HUES48 (cell line): ENCODE measurements around the gene MYH7B.
A peak's percentile ranks its signal among the peaks of the same experiment; 100 is the strongest.

ENCODE experiments used
- H3K27ac ChIP-seq: one replicate; pipeline ENCODE4 v1.7.0; 2013; ENCODE audit warnings: low read depth, low read length, inconsistent platforms
- H3K27me3 ChIP-seq: 2 replicates; pipeline ENCODE4 v1.6.1; 2013; ENCODE audit warnings: mild to moderate bottlenecking, low read length; ENCODE audit not compliant: control insufficient read depth, insufficient read depth
- H3K36me3 ChIP-seq: 2 replicates; pipeline ENCODE4 v1.6.1; 2013; ENCODE audit warnings: low read length; ENCODE audit not compliant: control insufficient read depth, insufficient read depth
- H3K4me1 ChIP-seq: 2 replicates; pipeline ENCODE4 v1.6.1; 2013; ENCODE audit warnings: mild to moderate bottlenecking, low read length; ENCODE audit not compliant: control insufficient read depth, insufficient read depth
- H3K4me3 ChIP-seq: 2 replicates; pipeline ENCODE4 v1.5.1; 2013; ENCODE audit warnings: mild to moderate bottlenecking, low read depth, low read length
- H3K9ac ChIP-seq: 2 replicates; pipeline ENCODE4 v1.6.1; 2013; ENCODE audit warnings: mild to moderate bottlenecking, low read depth, low read length, moderate library complexity
- H3K9me3 ChIP-seq: 2 replicates; pipeline ENCODE4 v1.6.1; 2013; ENCODE audit warnings: low read length; ENCODE audit not compliant: control insufficient read depth, insufficient read depth

Gene MYH7B

DNA sequence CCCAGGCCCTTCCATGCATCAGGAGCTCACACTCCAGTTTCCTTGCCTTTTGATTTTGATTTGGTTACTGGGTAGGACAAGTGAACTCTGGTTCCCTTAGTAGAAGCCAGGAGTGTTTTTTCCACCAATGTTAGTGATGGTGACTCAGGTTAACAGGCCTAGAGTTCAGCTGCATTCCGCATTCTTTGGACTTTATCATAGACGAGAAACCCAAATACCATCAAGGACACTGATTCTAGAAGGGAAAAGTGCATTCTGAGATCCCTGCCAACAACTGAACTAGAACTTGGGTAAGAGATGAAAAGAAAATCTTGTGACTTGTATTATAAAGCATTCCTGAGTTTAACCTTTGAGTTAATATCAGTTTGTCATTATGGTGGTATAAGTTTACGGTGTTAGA lies 9.0 kb upstream of the MYH7B start:
- no peak overlapping the region for H3K9ac ChIP-seq
- H3K27me3 ChIP-seq, result no peaks in the 10 kb centered on the region
- H3K36me3 ChIP-seq, result peaks cover 63% of the 10 kb centered on the region
- no peaks in the 10 kb centered on the region for H3K9me3 ChIP-seq
- H3K4me3 ChIP-seq, result no peak overlapping the region
- peaks cover 1% of the 10 kb centered on the region; the same call in 1 of the 2 replicates for H3K4me1 ChIP-seq
- H3K27ac ChIP-seq, result no peak overlapping the region

DNA sequence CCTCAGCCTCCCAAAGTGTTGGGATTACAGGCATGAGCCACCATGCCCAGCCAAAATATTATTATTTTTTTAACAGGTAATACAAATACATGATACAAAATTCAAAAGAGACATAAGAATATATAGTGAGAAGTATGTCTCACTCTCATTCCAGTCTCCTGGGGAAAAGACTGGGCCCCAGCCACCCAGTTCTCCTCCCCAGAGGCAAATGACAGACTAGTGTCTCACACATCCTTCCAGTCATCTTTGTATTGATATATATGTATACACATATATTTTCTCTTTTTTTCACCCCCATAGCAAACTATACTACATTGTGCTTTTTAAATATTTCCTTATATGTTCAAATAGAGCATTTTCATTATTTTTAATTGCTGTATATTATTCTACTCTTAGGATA lies 8.3 kb upstream of the MYH7B start:
- Histone ChIP-seq H3K4me3 (no peak overlapping the region), H3K9me3 (no peaks in the 10 kb centered on the region), H3K27me3 (no peaks in the 10 kb centered on the region), H3K36me3 (peaks cover 56% of the 10 kb centered on the region), H3K4me1 (peaks cover 8% of the 10 kb centered on the region; the same call in 1 of the 2 replicates), H3K9ac (no peak overlapping the region), H3K27ac (no peak overlapping the region)

DNA sequence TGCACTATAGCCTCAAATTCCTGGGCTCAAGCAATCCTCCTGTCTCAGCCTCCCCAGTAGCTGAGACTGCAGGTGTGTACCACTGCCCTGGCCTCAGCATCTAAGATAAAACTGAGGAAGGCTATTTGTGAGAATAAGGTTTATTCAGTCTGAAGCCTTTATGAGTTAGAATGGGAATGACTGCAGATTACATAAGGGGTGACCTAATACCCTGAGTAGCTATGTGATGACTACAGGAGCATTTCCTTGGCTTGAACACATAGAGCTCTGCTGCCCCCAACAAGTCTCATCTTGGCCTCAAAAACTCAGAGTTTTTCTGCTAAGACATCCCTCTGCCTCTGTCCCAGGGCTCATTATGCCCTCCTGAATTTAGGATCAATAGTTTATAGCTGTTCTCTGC lies 7.6 kb upstream of the MYH7B start:
- no peaks in the 10 kb centered on the region for H3K27me3 ChIP-seq
- H3K9ac ChIP-seq, result no peak overlapping the region
- peaks cover 8% of the 10 kb centered on the region for H3K4me1 ChIP-seq
- H3K36me3 ChIP-seq, result peaks cover 49% of the 10 kb centered on the region
- no peak overlapping the region for H3K27ac ChIP-seq
- no peaks in the 10 kb centered on the region for H3K9me3 ChIP-seq
- H3K4me3 ChIP-seq, result no peak overlapping the region

- Histone ChIP-seq H3K4me3 (no peak overlapping the region), H3K9me3 (no peaks in the 10 kb centered on the region), H3K36me3 (peaks cover 39% of the 10 kb centered on the region), H3K4me1 (peaks cover 8% of the 10 kb centered on the region), H3K27ac (no peak overlapping the region), H3K9ac (no peak overlapping the region), H3K27me3 (no peaks in the 10 kb centered on the region)
These were observed 6.5 kb upstream of the MYH7B start for GRCh38 chr20:34949120-34949519.

DNA sequence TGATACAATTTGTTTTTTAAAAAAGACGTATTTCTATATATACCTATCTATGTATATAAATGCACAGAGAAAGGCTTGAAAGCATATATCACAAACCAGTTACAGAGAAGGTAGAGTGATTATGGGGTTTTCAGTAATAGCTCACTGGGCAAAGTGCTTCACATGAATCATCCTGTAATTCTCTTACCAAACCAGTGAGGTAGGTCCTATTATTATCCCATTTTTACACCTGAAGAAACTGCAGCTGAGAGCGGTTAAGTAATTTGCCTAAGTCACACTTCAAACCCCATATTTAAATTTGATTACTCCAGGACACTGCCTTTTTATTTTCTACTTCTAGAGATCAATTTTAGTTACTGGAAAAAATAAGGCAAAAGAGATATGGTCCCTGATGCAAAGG lies 4.4 kb upstream of the MYH7B start:
- no peak overlapping the region for H3K4me3 ChIP-seq
- peaks cover 19% of the 10 kb centered on the region for H3K4me1 ChIP-seq
- no peak overlapping the region for H3K9ac ChIP-seq
- H3K36me3 ChIP-seq, result peaks cover 22% of the 10 kb centered on the region
- H3K9me3 ChIP-seq, result no peaks in the 10 kb centered on the region
- no peaks in the 10 kb centered on the region for H3K27me3 ChIP-seq
- no peak overlapping the region for H3K27ac ChIP-seq

GRCh38 chr20:34951652-34952051 lies 4.0 kb upstream of the MYH7B start:
- H3K9ac ChIP-seq, result no peak overlapping the region
- peaks cover 19% of the 10 kb centered on the region for H3K36me3 ChIP-seq
- H3K4me3 ChIP-seq, result no peak overlapping the region
- no peak overlapping the region for H3K27ac ChIP-seq
- H3K27me3 ChIP-seq, result no peaks in the 10 kb centered on the region
- H3K9me3 ChIP-seq, result no peaks in the 10 kb centered on the region
- H3K4me1 ChIP-seq, result peaks cover 21% of the 10 kb centered on the region

- Histone ChIP-seq H3K27ac (no peak overlapping the region), H3K9me3 (no peaks in the 10 kb centered on the region), H3K27me3 (no peaks in the 10 kb centered on the region), H3K36me3 (peaks cover 19% of the 10 kb centered on the region), H3K9ac (no peak overlapping the region), H3K4me3 (no peak overlapping the region), H3K4me1 (peaks cover 21% of the 10 kb centered on the region)
These were observed 3.0 kb upstream of the MYH7B start for GRCh38 chr20:34952671-34953070.

DNA sequence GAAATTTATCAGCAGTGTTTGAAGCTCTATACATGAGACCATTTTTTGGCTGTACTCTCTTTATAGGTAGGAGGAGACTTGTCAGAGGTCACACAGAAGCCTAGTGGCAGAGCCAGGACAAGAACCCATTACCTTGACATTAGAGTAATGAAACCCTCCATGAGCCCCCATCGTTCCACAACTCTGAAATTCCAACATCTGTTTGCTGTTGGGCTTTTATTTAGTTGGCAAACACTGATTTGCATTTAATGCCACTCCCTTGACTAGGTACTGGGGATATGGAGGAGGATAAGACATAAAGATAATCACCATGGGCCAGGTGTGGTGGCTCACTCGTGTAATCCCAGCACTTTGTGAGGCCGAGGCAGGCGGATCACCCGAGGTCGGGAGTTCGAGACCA lies 1.7 kb upstream of the MYH7B start:
- H3K9ac ChIP-seq, result no peak overlapping the region
- H3K9me3 ChIP-seq, result no peaks in the 10 kb centered on the region
- H3K36me3 ChIP-seq, result peaks cover 19% of the 10 kb centered on the region
- no peak overlapping the region for H3K27ac ChIP-seq
- H3K4me1 ChIP-seq, result peaks cover 21% of the 10 kb centered on the region
- H3K4me3 ChIP-seq, result no peak overlapping the region
- no peaks in the 10 kb centered on the region for H3K27me3 ChIP-seq

DNA sequence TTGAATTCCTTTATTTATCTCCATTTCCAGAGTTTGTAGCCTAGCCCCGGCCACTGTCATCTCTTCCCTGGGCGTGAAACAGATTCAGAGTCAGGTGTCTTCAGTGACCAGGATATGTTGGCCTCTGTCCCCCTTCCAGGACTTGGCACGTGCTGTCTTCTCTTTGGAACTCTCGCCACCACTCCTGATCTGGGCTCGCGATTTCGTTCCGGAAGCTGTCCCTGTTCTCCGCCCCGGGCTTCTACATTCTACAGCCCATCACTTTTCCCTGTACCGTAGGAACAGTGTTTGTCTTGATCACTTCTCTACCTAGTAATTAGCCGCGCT lies 801 bp upstream of the MYH7B start:
- no peaks in the 10 kb centered on the region for H3K9me3 ChIP-seq
- peak overlapping the region; percentile 92 for H3K4me3 ChIP-seq
- H3K9ac ChIP-seq, result peak overlapping the region; percentile 84
- H3K27ac ChIP-seq, result no peak overlapping the region
- H3K27me3 ChIP-seq, result no peaks in the 10 kb centered on the region
- peaks cover 11% of the 10 kb centered on the region for H3K36me3 ChIP-seq
- H3K4me1 ChIP-seq, result peaks cover 21% of the 10 kb centered on the region

DNA sequence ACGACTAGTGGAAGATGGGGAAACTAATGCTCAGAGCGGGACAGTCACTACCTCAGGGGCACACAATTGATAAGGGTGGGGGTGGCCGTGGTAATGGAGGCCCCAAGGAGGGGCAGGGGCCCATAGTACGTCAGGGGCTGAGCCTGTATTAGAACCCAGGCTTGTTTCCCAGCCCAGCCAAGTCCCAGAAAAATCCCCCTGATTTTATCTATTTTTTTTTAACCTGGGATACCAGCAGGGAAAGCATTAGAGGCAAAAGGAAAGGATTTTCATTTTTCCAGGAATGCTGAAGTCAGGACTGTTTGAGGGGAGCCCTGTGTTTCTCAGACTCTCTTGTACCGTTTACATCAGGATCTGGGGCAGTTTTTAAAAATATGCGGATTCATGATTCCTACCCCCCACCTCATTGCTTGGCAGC lies 382 bp downstream of the MYH7B start:
- Histone ChIP-seq H3K27ac (peak overlapping the region; percentile 85), H3K4me1 (peaks cover 25% of the 10 kb centered on the region)

GRCh38 chr20:34956751-34957472 lies 1.2 kb downstream of the MYH7B start:
- Histone ChIP-seq H3K27me3 (no peaks in the 10 kb centered on the region), H3K4me3 (no peak overlapping the region), H3K9me3 (no peaks in the 10 kb centered on the region), H3K36me3 (no peaks in the 10 kb centered on the region), H3K4me1 (peaks cover 22% of the 10 kb centered on the region), H3K27ac (no peak overlapping the region), H3K9ac (no peak overlapping the region)

More for the DNA sequence above, 382 bp downstream of the MYH7B start:
- no peaks in the 10 kb centered on the region for H3K9me3 ChIP-seq
- peaks cover 3% of the 10 kb centered on the region; the same call in 1 of the 2 replicates for H3K36me3 ChIP-seq
- H3K4me3 ChIP-seq, result peak overlapping the region; percentile 92
- no peak overlapping the region for H3K9ac ChIP-seq
- H3K27me3 ChIP-seq, result no peaks in the 10 kb centered on the region
